Calu3 (cell line): ENCODE data around the gene ASAH2B. TPM values are rescaled to one million over a fixed set of nuclear protein-coding genes. Genes with fewer than 3 reads are reported as not detected.
A peak's percentile ranks its signal among the peaks of the same experiment; 100 is the strongest.

Source experiments
- BruUV-seq: library from RNA; stranded (reverse); fragments of 400-500 nt; replicated peaks from 2 replicates; lab custom pipeline; 2021; lab: Mats Ljungman, UMichigan
- CTCF ChIA-PET: fragments of 300-600 bp; sonication (Branson Sonifier 250); formaldehyde crosslinking; loops from one replicate; lab custom pipeline; 2022; ENCODE audit warnings: antibody characterized with exemption; lab: Charles Lee
- DNase-seq: peaks from one replicate; pipeline ENCODE4 v3.0.0; 2022
- H3K27ac Mint-ChIP-seq: one replicate; pipeline ENCODE4 v1.8.0; 2022; ENCODE audit warnings: mixed read lengths; ENCODE audit not compliant: unreplicated experiment
- H3K27me3 Mint-ChIP-seq: one replicate; pipeline ENCODE4 v1.8.0; 2022; ENCODE audit warnings: mixed read lengths; ENCODE audit not compliant: unreplicated experiment
- H3K36me3 Mint-ChIP-seq: one replicate; pipeline ENCODE4 v1.8.0; 2022; ENCODE audit warnings: mild to moderate bottlenecking, moderate library complexity, mixed read lengths; ENCODE audit not compliant: insufficient read depth, unreplicated experiment
- H3K4me1 Mint-ChIP-seq: one replicate; pipeline ENCODE4 v1.8.0; 2022; ENCODE audit warnings: mild to moderate bottlenecking, low read depth, mixed read lengths; ENCODE audit not compliant: unreplicated experiment
- H3K4me3 Mint-ChIP-seq: one replicate; pipeline ENCODE4 v1.8.0; 2022; ENCODE audit warnings: mild to moderate bottlenecking, low read depth, moderate library complexity, mixed read lengths; ENCODE audit not compliant: unreplicated experiment
- H3K9me3 Mint-ChIP-seq: one replicate; pipeline ENCODE4 v1.8.0; 2022; ENCODE audit warnings: low read depth, mixed read lengths; ENCODE audit not compliant: unreplicated experiment
- intact Hi-C: fragments of 100-400 bp; cut with micrococcal nuclease; formaldehyde crosslinking; loops from one replicate; pipeline ENCODE4 v1.10.0; 2022; ENCODE audit not compliant: unreplicated experiment
- total RNA-seq: library from RNA; stranded (reverse); gene quantifications from 2 replicates; pipeline ENCODE4 v1.2.3, GENCODE V29; 2022
- TF ChIP-seq, protein P1 (sequence below): fragments of 200-600 bp; IDR thresholded peaks from one replicate; pipeline ENCODE4 v1.8.0; 2022; ENCODE audit warnings: antibody characterized with exemption; ENCODE audit not compliant: unreplicated experiment

ASAH2B gene
- total RNA-seq, 1 experiment from 2014 or later: 4.1 TPM

- TF ChIP-seq, protein P1, sequence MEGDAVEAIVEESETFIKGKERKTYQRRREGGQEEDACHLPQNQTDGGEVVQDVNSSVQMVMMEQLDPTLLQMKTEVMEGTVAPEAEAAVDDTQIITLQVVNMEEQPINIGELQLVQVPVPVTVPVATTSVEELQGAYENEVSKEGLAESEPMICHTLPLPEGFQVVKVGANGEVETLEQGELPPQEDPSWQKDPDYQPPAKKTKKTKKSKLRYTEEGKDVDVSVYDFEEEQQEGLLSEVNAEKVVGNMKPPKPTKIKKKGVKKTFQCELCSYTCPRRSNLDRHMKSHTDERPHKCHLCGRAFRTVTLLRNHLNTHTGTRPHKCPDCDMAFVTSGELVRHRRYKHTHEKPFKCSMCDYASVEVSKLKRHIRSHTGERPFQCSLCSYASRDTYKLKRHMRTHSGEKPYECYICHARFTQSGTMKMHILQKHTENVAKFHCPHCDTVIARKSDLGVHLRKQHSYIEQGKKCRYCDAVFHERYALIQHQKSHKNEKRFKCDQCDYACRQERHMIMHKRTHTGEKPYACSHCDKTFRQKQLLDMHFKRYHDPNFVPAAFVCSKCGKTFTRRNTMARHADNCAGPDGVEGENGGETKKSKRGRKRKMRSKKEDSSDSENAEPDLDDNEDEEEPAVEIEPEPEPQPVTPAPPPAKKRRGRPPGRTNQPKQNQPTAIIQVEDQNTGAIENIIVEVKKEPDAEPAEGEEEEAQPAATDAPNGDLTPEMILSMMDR: no peak
- Mint-ChIP-seq H3K4me1 (peaks cover 5% of the 10 kb centered on the region), H3K9me3 (no peaks in the 10 kb centered on the region), H3K4me3 (no peak overlapping the region), H3K36me3 (no peaks in the 10 kb centered on the region), H3K27me3 (no peaks in the 10 kb centered on the region), H3K27ac (no peak overlapping the region)
- DNase-seq: no peak
- CTCF ChIA-PET: no interaction called here
- BruUV-seq: no TSS peak
- intact Hi-C loops: loop anchor here (10.0 kb wide), 1 partner anchor 195 kb away; no protein-coding TSS in a partner anchor
Observed at GRCh38 chr10:50799595-50799994, 59.9 kb downstream of the ASAH2B start.

DNA sequence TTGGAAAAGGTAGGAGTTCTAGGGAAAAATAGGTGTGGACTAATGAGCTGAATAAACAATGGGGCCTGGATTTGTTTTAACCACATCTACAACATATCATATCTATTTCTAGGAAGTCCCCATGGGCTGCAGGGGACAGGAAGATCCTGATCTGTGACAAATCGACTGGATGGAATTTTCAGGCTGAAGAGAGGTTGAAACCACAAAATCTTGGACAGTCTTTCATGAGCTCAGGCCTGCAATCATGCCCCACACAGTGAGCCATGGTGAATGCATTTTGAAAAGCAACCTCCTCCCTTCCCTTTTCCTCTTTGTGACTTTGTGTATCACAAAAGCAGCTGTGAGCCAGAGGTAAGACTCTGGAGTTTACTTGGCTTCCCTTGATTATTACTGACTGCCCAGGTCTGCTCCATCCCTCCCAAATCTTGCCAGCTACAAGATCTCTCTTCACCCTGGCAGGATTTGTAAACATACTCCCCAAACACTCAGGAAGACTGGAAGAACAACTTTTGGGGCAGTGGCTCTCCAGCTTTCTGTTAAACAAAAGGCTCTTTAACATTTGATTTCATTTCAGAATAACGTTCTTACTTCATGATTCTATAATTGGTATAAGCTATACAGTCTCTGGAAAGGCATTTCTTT, 66.4 kb downstream of the ASAH2B start:
- H3K27ac Mint-ChIP-seq: no peak overlapping the region
- no peak overlapping the region for H3K4me3 Mint-ChIP-seq
- TF ChIP-seq, protein P1: no peak
- CTCF ChIA-PET: interaction anchor here (0.7 kb wide), 1 partner anchor 911 kb away, joined by 3 read pairs; no protein-coding TSS in a partner anchor
- H3K27me3 Mint-ChIP-seq: no peaks in the 10 kb centered on the region
- H3K36me3 Mint-ChIP-seq: no peaks in the 10 kb centered on the region
- intact Hi-C loops: no loop called here
- DNase-seq: no peak
- no TSS peak for BruUV-seq
- H3K9me3 Mint-ChIP-seq: no peaks in the 10 kb centered on the region
- peaks cover 14% of the 10 kb centered on the region for H3K4me1 Mint-ChIP-seq

- no peak overlapping the region for H3K27ac Mint-ChIP-seq
- DNase-seq: peak; percentile 15
- peaks cover 14% of the 10 kb centered on the region for H3K4me1 Mint-ChIP-seq
- H3K36me3 Mint-ChIP-seq: no peaks in the 10 kb centered on the region
- intact Hi-C loops: no loop called here
- CTCF ChIA-PET: no interaction called here
- H3K27me3 Mint-ChIP-seq: no peaks in the 10 kb centered on the region
- no peak overlapping the region for H3K4me3 Mint-ChIP-seq
- no TSS peak for BruUV-seq
- H3K9me3 Mint-ChIP-seq: no peaks in the 10 kb centered on the region
- TF ChIP-seq, protein P1: no peak
Observed at GRCh38 chr10:50807851-50808776, 68.4 kb downstream of the ASAH2B start.

Other genes with a start within 250 kb of the ASAH2B start
- gene SGMS1, start 116.0 kb upstream of the ASAH2B start, total RNA-seq: 26.1 and 34.5 TPM in 2 replicates
- gene A1CF, start 145.7 kb downstream of the ASAH2B start, total RNA-seq: 0.69 TPM in 1 of 2 replicates, not detected in the other